Mesenchymal stem cell (in vitro differentiated cells and primary cell): ENCODE measurements around the gene MCIDAS.

Source experiments
- DNase-seq: peaks from one replicate; pipeline ENCODE4 v3.0.0-alpha.2; 2013
- H2AFZ ChIP-seq: one replicate; pipeline ENCODE4 v1.6.1; 2013; ENCODE audit warnings: low read depth, mild to moderate bottlenecking, control low read depth, inconsistent platforms, low read length, moderate library complexity
- H2AK5ac ChIP-seq: 2 replicates; pipeline ENCODE4 v1.6.1; 2013; ENCODE audit warnings: low read length, moderate library complexity, mild to moderate bottlenecking, inconsistent platforms; ENCODE audit not compliant: severe bottlenecking
- H2BK120ac ChIP-seq: one replicate; pipeline ENCODE4 v1.6.1; 2013; ENCODE audit warnings: low read depth, mild to moderate bottlenecking, inconsistent platforms, low read length, moderate library complexity
- H2BK12ac ChIP-seq, 2 experiments: one replicate each; pipeline ENCODE4 v1.6.1; 2013; ENCODE audit warnings: inconsistent platforms in 2 of 2, low read length in 2 of 2, mild to moderate bottlenecking in 2 of 2, moderate library complexity in 2 of 2, control low read depth in 1 of 2
- H2BK15ac ChIP-seq: one replicate; pipeline ENCODE4 v1.6.1; 2013; ENCODE audit warnings: mild to moderate bottlenecking, low read depth, inconsistent platforms; ENCODE audit not compliant: poor library complexity, severe bottlenecking
- H2BK5ac ChIP-seq: 2 replicates; pipeline ENCODE4 v1.6.1; 2013; ENCODE audit warnings: low read depth, mild to moderate bottlenecking, low read length, control low read depth, inconsistent platforms; ENCODE audit not compliant: poor library complexity, severe bottlenecking
- H3K14ac ChIP-seq, 2 experiments: one replicate each; pipeline ENCODE4 v1.6.1; 2013; ENCODE audit warnings: inconsistent platforms in 2 of 2, low read length in 2 of 2, control low read depth in 1 of 2, mild to moderate bottlenecking in 1 of 2, moderate library complexity in 1 of 2
- H3K18ac ChIP-seq, 2 experiments: one replicate each; pipeline ENCODE4 v1.6.1; 2013; ENCODE audit warnings: inconsistent platforms in 2 of 2, low read length in 2 of 2, control low read depth in 1 of 2, low read depth in 1 of 2, mild to moderate bottlenecking in 1 of 2
- H3K23ac ChIP-seq, 2 experiments: one replicate each; pipeline ENCODE4 v1.6.1; 2013; ENCODE audit warnings: inconsistent platforms in 2 of 2, low read length in 2 of 2, mild to moderate bottlenecking in 2 of 2, moderate library complexity in 2 of 2, control low read depth in 1 of 2
- H3K27ac ChIP-seq: 2 replicates; pipeline ENCODE4 v1.5.1; 2013; ENCODE audit warnings: mild to moderate bottlenecking, moderate library complexity, low read length, control low read depth, inconsistent platforms; ENCODE audit not compliant: poor library complexity, severe bottlenecking
- H3K27me3 ChIP-seq, 2 experiments: 2 replicates each; pipeline versions ENCODE4 v1.6.1 to v1.7.0; 2013; ENCODE audit warnings: low read length in 2 of 2, mild to moderate bottlenecking in 2 of 2, moderate library complexity in 2 of 2, control low read depth in 1 of 2, inconsistent platforms in 1 of 2; ENCODE audit not compliant: control insufficient read depth in 1 of 2, insufficient read depth in 1 of 2
- H3K36me3 ChIP-seq, 2 experiments: 2 replicates each; pipeline versions ENCODE4 v1.6.1 to v1.7.0; 2013; ENCODE audit warnings: low read length in 2 of 2, control low read depth in 1 of 2, inconsistent platforms in 1 of 2, low read depth in 1 of 2, mild to moderate bottlenecking in 1 of 2; ENCODE audit not compliant: insufficient read depth in 2 of 2, control insufficient read depth in 1 of 2
- H3K4ac ChIP-seq, 2 experiments: one replicate each; pipeline ENCODE4 v1.6.1; 2013; ENCODE audit warnings: inconsistent platforms in 2 of 2, low read length in 2 of 2, mild to moderate bottlenecking in 2 of 2, moderate library complexity in 2 of 2, control low read depth in 1 of 2, low read depth in 1 of 2
- H3K4me1 ChIP-seq: 2 replicates; pipeline ENCODE4 v1.6.1; 2013; ENCODE audit warnings: low read depth, low read length, control low read depth; ENCODE audit not compliant: control insufficient read depth, insufficient read depth
- H3K4me2 ChIP-seq: 2 replicates; pipeline ENCODE4 v1.6.1; 2013; ENCODE audit warnings: low read length, mild to moderate bottlenecking, inconsistent platforms; ENCODE audit not compliant: poor library complexity, severe bottlenecking
- H3K4me3 ChIP-seq, 2 experiments: 2 replicates each; pipeline versions ENCODE4 v1.5.1 to v1.7.0; 2013; ENCODE audit warnings: low read length in 2 of 2, mild to moderate bottlenecking in 2 of 2, control low read depth in 1 of 2, low read depth in 1 of 2; ENCODE audit not compliant: insufficient read depth in 1 of 2
- H3K79me1 ChIP-seq: replicated peaks from 2 replicates; pipeline ENCODE4 v1.6.1; 2013; ENCODE audit warnings: mild to moderate bottlenecking, control low read depth, low read length, inconsistent platforms; ENCODE audit not compliant: poor library complexity, severe bottlenecking
- H3K9ac ChIP-seq: 2 replicates; pipeline ENCODE4 v1.7.0; 2013; ENCODE audit warnings: mild to moderate bottlenecking, low read length, moderate library complexity
- H3K9me3 ChIP-seq: 2 replicates; pipeline ENCODE4 v1.7.0; 2013; ENCODE audit warnings: mild to moderate bottlenecking, low read length; ENCODE audit not compliant: control insufficient read depth
- H4K8ac ChIP-seq: one replicate; pipeline ENCODE4 v1.6.1; 2013; ENCODE audit warnings: inconsistent platforms, mild to moderate bottlenecking, low read length, moderate library complexity
- H4K91ac ChIP-seq: one replicate; pipeline ENCODE4 v1.6.1; 2013; ENCODE audit warnings: mild to moderate bottlenecking, low read length, inconsistent platforms
- whole genome bisulfite sequencing: methylation state at CpG from one replicate; pipeline ENCODE4 v1.1.7; 2013; ENCODE audit warnings: mixed read lengths; 5-methylcytosine and 5-hydroxymethylcytosine counted together

MCIDAS gene

GRCh38 chr5:55232985-55233928 is 6.1 kb upstream of the MCIDAS start, which contains the start of gene CCNO:
Gene CCNO (minus strand): TSS chr5:55233608. CDS start chr5:55233523, 85 bp downstream.
- H2AFZ ChIP-seq: peak within 1 kb of the TSS; percentile 43
- no peak within 1 kb of the TSS for H3K4ac ChIP-seq
- no peak within 1 kb of the TSS for H3K14ac ChIP-seq
- no peak within 1 kb of the TSS for H3K27ac ChIP-seq
- H4K91ac ChIP-seq: no peak within 1 kb of the TSS
- H3K4me1 ChIP-seq: peaks cover 25% of the 10 kb centered on the region
- H2AK5ac ChIP-seq: no peak within 1 kb of the TSS
- peak within 1 kb of the TSS; percentile 100 for H3K4me2 ChIP-seq
- no peak within 1 kb of the TSS for H3K18ac ChIP-seq
- H3K4me3 ChIP-seq: peak within 1 kb of the TSS; percentile 67 to 84
- peak within 1 kb of the TSS in 1 of 2 experiments; percentile 65 for H3K23ac ChIP-seq
- H2BK5ac ChIP-seq: no peak within 1 kb of the TSS
- no peaks in the 10 kb centered on the region for H3K36me3 ChIP-seq
- H3K79me1 ChIP-seq: no peaks in the 10 kb centered on the region
- DNase-seq: peak; percentile 75
- no peak within 1 kb of the TSS for H2BK15ac ChIP-seq
- no peaks in the 10 kb centered on the region for H3K9me3 ChIP-seq
- no peak within 1 kb of the TSS for H2BK12ac ChIP-seq
- no peak within 1 kb of the TSS for H4K8ac ChIP-seq
- peak within 1 kb of the TSS; percentile 66 for H3K9ac ChIP-seq
- peaks cover 50 to 88% of the 10 kb centered on the region in 2 experiments for H3K27me3 ChIP-seq
- no peak within 1 kb of the TSS for H2BK120ac ChIP-seq
- under 1% methylated on average over 95 of the region's 106 CpGs for WGBS

- Histone ChIP-seq H3K9ac (peak overlapping the region; percentile 1), H3K9me3 (no peaks in the 10 kb centered on the region), H3K18ac (no peak overlapping the region), H3K23ac (peak overlapping the region in 1 of 2 experiments; percentile 54), H2AFZ (no peak overlapping the region), H3K27me3 (peaks cover 54 to 88% of the 10 kb centered on the region in 2 experiments), H3K4me1 (peaks cover 29% of the 10 kb centered on the region), H4K8ac (no peak overlapping the region), H3K4me2 (peak overlapping the region; percentile 100), H2BK120ac (no peak overlapping the region), H2BK15ac (no peak overlapping the region), H2AK5ac (no peak overlapping the region), H3K79me1 (no peaks in the 10 kb centered on the region), H3K14ac (no peak overlapping the region), H4K91ac (no peak overlapping the region), H3K4me3 (peak overlapping the region; percentile 67 to 84), H3K27ac (no peak overlapping the region), H2BK5ac (no peak overlapping the region), H3K36me3 (no peaks in the 10 kb centered on the region), H2BK12ac (no peak overlapping the region), H3K4ac (no peak overlapping the region)
- 1% methylated on average over 43 of the region's 45 CpGs for WGBS
- DNase-seq: peak; percentile 35
Observed at GRCh38 chr5:55232271-55232984, 5.3 kb upstream of the MCIDAS start.

GRCh38 chr5:55231919-55232270 is 4.8 kb upstream of the MCIDAS start:
- Histone ChIP-seq H3K4ac (no peak overlapping the region), H2AK5ac (no peak overlapping the region), H4K91ac (no peak overlapping the region), H2AFZ (no peak overlapping the region), H2BK15ac (no peak overlapping the region), H2BK5ac (no peak overlapping the region), H3K9me3 (no peaks in the 10 kb centered on the region), H3K14ac (no peak overlapping the region), H4K8ac (no peak overlapping the region), H2BK12ac (no peak overlapping the region), H2BK120ac (no peak overlapping the region), H3K23ac (no peak overlapping the region), H3K27me3 (peaks cover 54 to 87% of the 10 kb centered on the region in 2 experiments), H3K9ac (no peak overlapping the region), H3K79me1 (no peaks in the 10 kb centered on the region), H3K4me1 (peaks cover 35% of the 10 kb centered on the region), H3K18ac (no peak overlapping the region), H3K4me2 (peak overlapping the region; percentile 100), H3K36me3 (no peaks in the 10 kb centered on the region), H3K27ac (no peak overlapping the region), H3K4me3 (peak overlapping the region; percentile 67 to 84)
- peak; percentile 51 for DNase-seq
- WGBS: 5% methylated on average over 7 of the region's 11 CpGs
